HepG2 (cell line): ENCODE measurements around the gene SLC7A10. TPM values are rescaled to one million over a fixed set of nuclear protein-coding genes. Genes with fewer than 3 reads are reported as not detected.

Experiments
- CBX5 ChIP-seq: sonication (generic); formaldehyde crosslinking; IDR thresholded peaks from 2 replicates; pipeline ENCODE4 v1.4.0; 2020; ENCODE audit warnings: missing genetic modification reagents, borderline replicate concordance
- HNRNPK ChIP-seq: fragments of 200-400 bp; formaldehyde crosslinking; IDR thresholded peaks from 2 replicates; pipeline ENCODE4 v1.6.1; 2018; ENCODE audit warnings: low read length, low read depth, moderate library complexity, mild to moderate bottlenecking; ENCODE audit not compliant: poor library complexity, severe bottlenecking
- MTA1 ChIP-seq: sonication (generic); formaldehyde crosslinking; IDR thresholded peaks from 2 replicates; pipeline ENCODE4 v1.4.0; 2020; ENCODE audit warnings: missing genetic modification reagents, mild to moderate bottlenecking, borderline replicate concordance
- MXI1 ChIP-seq: IDR thresholded peaks from 3 replicates; pipeline ENCODE4 v1.6.1; 2012; ENCODE audit warnings: low read depth, low read length, inconsistent platforms, borderline replicate concordance
- RFX3 ChIP-seq: IDR thresholded peaks from 2 replicates; pipeline ENCODE4 v1.6.1; 2016; ENCODE audit warnings: missing biosample characterization, missing genetic modification reagents
- TBX3 ChIP-seq: fragments of 450-650 bp; IDR thresholded peaks from 2 replicates; pipeline ENCODE4 v1.6.1; 2017; ENCODE audit warnings: antibody characterized with exemption, mild to moderate bottlenecking, inconsistent platforms, borderline replicate concordance
- YEATS4 ChIP-seq: sonication (generic); formaldehyde crosslinking; IDR thresholded peaks from 2 replicates; pipeline ENCODE4 v1.4.0; 2020; ENCODE audit warnings: missing genetic modification reagents, borderline replicate concordance
- ZNF180 ChIP-seq: sonication (generic); formaldehyde crosslinking; IDR thresholded peaks from 2 replicates; pipeline ENCODE4 v1.4.0; 2020; ENCODE audit warnings: low read depth, missing genetic modification reagents, borderline replicate concordance
- ZNF382 ChIP-seq: sonication (generic); formaldehyde crosslinking; IDR thresholded peaks from 2 replicates; pipeline ENCODE4 v1.5.0; 2020; ENCODE audit warnings: missing genetic modification reagents, mild to moderate bottlenecking, borderline replicate concordance
- ZNF44 ChIP-seq: sonication (generic); formaldehyde crosslinking; IDR thresholded peaks from 2 replicates; pipeline ENCODE4 v1.5.1; 2020; ENCODE audit warnings: mild to moderate bottlenecking, missing genetic modification reagents
- ZNF496 ChIP-seq: sonication (generic); formaldehyde crosslinking; IDR thresholded peaks from 2 replicates; pipeline ENCODE4 v1.8.1; 2023; ENCODE audit warnings: mild to moderate bottlenecking, moderate library complexity, missing genetic modification reagents; ENCODE audit not compliant: insufficient replicate concordance
- ZNF558 ChIP-seq: sonication (generic); formaldehyde crosslinking; IDR thresholded peaks from 2 replicates; pipeline ENCODE4 v1.9.0; 2022; ENCODE audit warnings: mild to moderate bottlenecking, missing genetic modification reagents, borderline replicate concordance
- ZNF629 ChIP-seq: sonication (generic); formaldehyde crosslinking; conservative IDR thresholded peaks from 2 replicates; pipeline ENCODE4 v1.5.0; 2020; ENCODE audit warnings: missing genetic modification reagents
- ZNF766 ChIP-seq: sonication (generic); formaldehyde crosslinking; IDR thresholded peaks from 2 replicates; pipeline ENCODE4 v1.5.0; 2020; ENCODE audit warnings: missing genetic modification reagents, borderline replicate concordance
- ZSCAN29 ChIP-seq: sonication (generic); formaldehyde crosslinking; conservative IDR thresholded peaks from 2 replicates; pipeline ENCODE4 v1.4.0; 2020; ENCODE audit warnings: mild to moderate bottlenecking, missing genetic modification reagents
- ZZZ3 ChIP-seq: sonication (generic); formaldehyde crosslinking; IDR thresholded peaks from 2 replicates; pipeline ENCODE4 v1.4.0; 2020; ENCODE audit warnings: missing genetic modification reagents, mild to moderate bottlenecking, borderline replicate concordance
- polyA plus RNA-seq, 8 experiments: library from polyadenylated mRNA; depleted of rRNA in 3 of 8; stranded (reverse) in 7 of 8; unstranded in 1 of 8; fragments of >200 nt; fragmentation: Illumina TruSeq in 4 of 8; extraction: Trizol in 4 of 8; gene quantifications; 2 replicates each; pipeline versions ENCODE4 v1.2.1 to v1.2.3, GENCODE V29; 2011 to 2016; ENCODE audit warnings: low read depth in 4 of 8, missing spikeins in 1 of 8, mixed read lengths in 1 of 8; ENCODE audit not compliant: insufficient read depth in 1 of 8
- total RNA-seq, 5 experiments: library from RNA; depleted of rRNA; stranded (reverse); fragments of >200 nt; fragmentation: Illumina TruSeq; extraction: Trizol; gene quantifications; 2 replicates each; pipeline ENCODE4 v1.2.3, GENCODE V29; 2016; ENCODE audit warnings: low read depth in 1 of 5
- TF ChIP-seq, protein P1 (sequence below): sonication (generic); formaldehyde crosslinking; IDR thresholded peaks from 2 replicates; pipeline ENCODE4 v1.4.0; 2020; ENCODE audit warnings: missing genetic modification reagents
- TF ChIP-seq, protein P2 (sequence below): sonication (generic); formaldehyde crosslinking; IDR thresholded peaks from 2 replicates; pipeline ENCODE4; 2020; ENCODE audit warnings: missing genetic modification reagents, mild to moderate bottlenecking, borderline replicate concordance
- TF ChIP-seq, protein P3 (sequence below): sonication (generic); formaldehyde crosslinking; IDR thresholded peaks from 2 replicates; pipeline ENCODE4 v1.4.0; 2020; ENCODE audit warnings: missing genetic modification reagents
- TF ChIP-seq, protein P4 (sequence below): sonication (generic); formaldehyde crosslinking; IDR thresholded peaks from 2 replicates; pipeline ENCODE4 v1.5.1; 2020; ENCODE audit warnings: missing genetic modification reagents, mild to moderate bottlenecking, borderline replicate concordance
- TF ChIP-seq, protein P5 (sequence below): sonication (generic); formaldehyde crosslinking; IDR thresholded peaks from 2 replicates; pipeline ENCODE4 v1.4.0; 2020; ENCODE audit warnings: mild to moderate bottlenecking, missing genetic modification reagents

SLC7A10 gene
- total and polyA plus RNA-seq, 2 of the 13 experiments (the other 11 are each of a cell fraction or from before 2014, with no cell fraction given) = 1.1 to 2.2 TPM

DNA sequence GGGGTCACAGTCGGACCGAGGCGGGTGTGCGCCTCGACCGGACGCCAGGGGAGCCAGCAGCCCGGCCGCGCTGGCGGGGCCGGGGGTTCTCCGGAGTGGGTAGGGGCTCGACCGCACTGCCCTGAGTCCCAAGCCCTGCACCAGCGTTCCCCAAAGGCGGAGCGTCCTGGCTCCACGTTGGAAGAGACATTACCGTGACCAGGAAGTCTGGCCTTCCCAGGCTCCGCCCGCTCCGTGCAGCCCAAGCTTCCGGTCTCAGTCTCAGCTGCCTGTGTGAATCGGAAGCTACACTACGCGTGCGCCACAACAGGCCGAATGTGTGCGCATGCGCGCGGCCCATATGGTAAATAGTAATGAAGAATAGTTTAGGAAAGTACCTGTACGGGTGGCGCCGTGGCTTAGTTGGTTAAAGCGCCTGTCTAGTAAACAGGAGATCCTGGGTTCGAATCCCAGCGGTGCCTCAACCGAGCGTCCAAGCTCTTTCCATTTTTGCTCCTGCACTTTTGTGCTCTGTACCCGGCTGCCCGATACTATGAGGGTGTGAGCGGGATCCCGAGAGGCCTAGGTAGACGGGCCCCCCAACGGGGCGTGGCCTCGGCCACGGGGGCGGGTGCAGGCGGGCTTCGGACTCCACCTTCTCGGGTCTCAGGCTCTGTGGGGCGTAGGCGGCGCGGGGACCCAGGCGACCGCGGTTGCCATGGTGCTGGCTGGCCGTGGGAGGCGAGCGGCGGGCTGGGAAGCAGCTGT, 48.8 kb downstream of the SLC7A10 start (continued):
- TF ChIP-seq, protein P1, sequence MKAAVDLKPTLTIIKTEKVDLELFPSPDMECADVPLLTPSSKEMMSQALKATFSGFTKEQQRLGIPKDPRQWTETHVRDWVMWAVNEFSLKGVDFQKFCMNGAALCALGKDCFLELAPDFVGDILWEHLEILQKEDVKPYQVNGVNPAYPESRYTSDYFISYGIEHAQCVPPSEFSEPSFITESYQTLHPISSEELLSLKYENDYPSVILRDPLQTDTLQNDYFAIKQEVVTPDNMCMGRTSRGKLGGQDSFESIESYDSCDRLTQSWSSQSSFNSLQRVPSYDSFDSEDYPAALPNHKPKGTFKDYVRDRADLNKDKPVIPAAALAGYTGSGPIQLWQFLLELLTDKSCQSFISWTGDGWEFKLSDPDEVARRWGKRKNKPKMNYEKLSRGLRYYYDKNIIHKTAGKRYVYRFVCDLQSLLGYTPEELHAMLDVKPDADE (CRISPR knock-in tag) = no peak; the same call in 1 of the 2 replicates
- TF ChIP-seq ZNF629 (CRISPR knock-in tag) (peak; percentile 49; the same call in 1 of the 2 replicates), CBX5 (peak; percentile 58; the same call in 1 of the 2 replicates), MTA1 (CRISPR knock-in tag) (no peak), YEATS4 (CRISPR knock-in tag) (peak; percentile 87), ZNF382 (no peak), RFX3 (CRISPR knock-in tag) (peak; percentile 83), ZNF180 (CRISPR knock-in tag) (peak; percentile 16; the same call in 1 of the 2 replicates), MXI1 (peak; percentile 82), ZSCAN29 (CRISPR knock-in tag) (peak; percentile 66; the same call in 1 of the 2 replicates), ZNF44 (CRISPR knock-in tag) (no peak), HNRNPK (peak; percentile 76), TBX3 (no peak), ZZZ3 (peak; percentile 31; the same call in 1 of the 2 replicates), ZNF558 (peak; percentile 61; the same call in 1 of the 2 replicates), ZNF496 (CRISPR knock-in tag) (no peak), ZNF766 (CRISPR knock-in tag) (no peak)
- TF ChIP-seq, protein P2, sequence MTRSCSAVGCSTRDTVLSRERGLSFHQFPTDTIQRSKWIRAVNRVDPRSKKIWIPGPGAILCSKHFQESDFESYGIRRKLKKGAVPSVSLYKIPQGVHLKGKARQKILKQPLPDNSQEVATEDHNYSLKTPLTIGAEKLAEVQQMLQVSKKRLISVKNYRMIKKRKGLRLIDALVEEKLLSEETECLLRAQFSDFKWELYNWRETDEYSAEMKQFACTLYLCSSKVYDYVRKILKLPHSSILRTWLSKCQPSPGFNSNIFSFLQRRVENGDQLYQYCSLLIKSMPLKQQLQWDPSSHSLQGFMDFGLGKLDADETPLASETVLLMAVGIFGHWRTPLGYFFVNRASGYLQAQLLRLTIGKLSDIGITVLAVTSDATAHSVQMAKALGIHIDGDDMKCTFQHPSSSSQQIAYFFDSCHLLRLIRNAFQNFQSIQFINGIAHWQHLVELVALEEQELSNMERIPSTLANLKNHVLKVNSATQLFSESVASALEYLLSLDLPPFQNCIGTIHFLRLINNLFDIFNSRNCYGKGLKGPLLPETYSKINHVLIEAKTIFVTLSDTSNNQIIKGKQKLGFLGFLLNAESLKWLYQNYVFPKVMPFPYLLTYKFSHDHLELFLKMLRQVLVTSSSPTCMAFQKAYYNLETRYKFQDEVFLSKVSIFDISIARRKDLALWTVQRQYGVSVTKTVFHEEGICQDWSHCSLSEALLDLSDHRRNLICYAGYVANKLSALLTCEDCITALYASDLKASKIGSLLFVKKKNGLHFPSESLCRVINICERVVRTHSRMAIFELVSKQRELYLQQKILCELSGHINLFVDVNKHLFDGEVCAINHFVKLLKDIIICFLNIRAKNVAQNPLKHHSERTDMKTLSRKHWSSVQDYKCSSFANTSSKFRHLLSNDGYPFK (CRISPR knock-in tag) = peak; percentile 74; the same call in 1 of the 2 replicates
- TF ChIP-seq, protein P3, sequence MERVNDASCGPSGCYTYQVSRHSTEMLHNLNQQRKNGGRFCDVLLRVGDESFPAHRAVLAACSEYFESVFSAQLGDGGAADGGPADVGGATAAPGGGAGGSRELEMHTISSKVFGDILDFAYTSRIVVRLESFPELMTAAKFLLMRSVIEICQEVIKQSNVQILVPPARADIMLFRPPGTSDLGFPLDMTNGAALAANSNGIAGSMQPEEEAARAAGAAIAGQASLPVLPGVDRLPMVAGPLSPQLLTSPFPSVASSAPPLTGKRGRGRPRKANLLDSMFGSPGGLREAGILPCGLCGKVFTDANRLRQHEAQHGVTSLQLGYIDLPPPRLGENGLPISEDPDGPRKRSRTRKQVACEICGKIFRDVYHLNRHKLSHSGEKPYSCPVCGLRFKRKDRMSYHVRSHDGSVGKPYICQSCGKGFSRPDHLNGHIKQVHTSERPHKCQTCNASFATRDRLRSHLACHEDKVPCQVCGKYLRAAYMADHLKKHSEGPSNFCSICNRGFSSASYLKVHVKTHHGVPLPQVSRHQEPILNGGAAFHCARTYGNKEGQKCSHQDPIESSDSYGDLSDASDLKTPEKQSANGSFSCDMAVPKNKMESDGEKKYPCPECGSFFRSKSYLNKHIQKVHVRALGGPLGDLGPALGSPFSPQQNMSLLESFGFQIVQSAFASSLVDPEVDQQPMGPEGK (CRISPR knock-in tag) = peak; percentile 87
- TF ChIP-seq, protein P4, sequence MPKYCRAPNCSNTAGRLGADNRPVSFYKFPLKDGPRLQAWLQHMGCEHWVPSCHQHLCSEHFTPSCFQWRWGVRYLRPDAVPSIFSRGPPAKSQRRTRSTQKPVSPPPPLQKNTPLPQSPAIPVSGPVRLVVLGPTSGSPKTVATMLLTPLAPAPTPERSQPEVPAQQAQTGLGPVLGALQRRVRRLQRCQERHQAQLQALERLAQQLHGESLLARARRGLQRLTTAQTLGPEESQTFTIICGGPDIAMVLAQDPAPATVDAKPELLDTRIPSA (CRISPR knock-in tag) = peak; percentile 69; the same call in 1 of the 2 replicates
- TF ChIP-seq, protein P5, sequence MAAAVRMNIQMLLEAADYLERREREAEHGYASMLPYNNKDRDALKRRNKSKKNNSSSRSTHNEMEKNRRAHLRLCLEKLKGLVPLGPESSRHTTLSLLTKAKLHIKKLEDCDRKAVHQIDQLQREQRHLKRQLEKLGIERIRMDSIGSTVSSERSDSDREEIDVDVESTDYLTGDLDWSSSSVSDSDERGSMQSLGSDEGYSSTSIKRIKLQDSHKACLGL (CRISPR knock-in tag) = peak; percentile 21
